PC-9 (cell line): ENCODE data around the gene GLTP.

Source experiments
- CTCF ChIP-seq: fragments of 200-600 bp; sonication (generic); conservative IDR thresholded peaks from 2 replicates; pipeline ENCODE4 v1.6.1; 2017; ENCODE audit warnings: mixed run types, antibody characterized with exemption, mild to moderate bottlenecking, moderate library complexity
- EZH2 ChIP-seq: fragments of 200-600 bp; sonication (generic); IDR thresholded peaks from 2 replicates; pipeline ENCODE4 v1.8.0; 2017; ENCODE audit warnings: antibody characterized with exemption, low read depth

- TF ChIP-seq EZH2 (no peak), CTCF (no peak)
Measured at GRCh38 chr12:109912855-109913321, 32.5 kb upstream of the GLTP start.
